Measurements from ENCODE around the gene ITGAL. TPM values are rescaled to one million over a fixed set of nuclear protein-coding genes. Genes with fewer than 3 reads are reported as not detected.
A peak's percentile ranks its signal among the peaks of the same experiment; 100 is the strongest.

The ITGAL gene
- total RNA-seq, 6 experiments from 2014 or later: 7.3 to 12.4 (median 10.2) TPM

DNA sequence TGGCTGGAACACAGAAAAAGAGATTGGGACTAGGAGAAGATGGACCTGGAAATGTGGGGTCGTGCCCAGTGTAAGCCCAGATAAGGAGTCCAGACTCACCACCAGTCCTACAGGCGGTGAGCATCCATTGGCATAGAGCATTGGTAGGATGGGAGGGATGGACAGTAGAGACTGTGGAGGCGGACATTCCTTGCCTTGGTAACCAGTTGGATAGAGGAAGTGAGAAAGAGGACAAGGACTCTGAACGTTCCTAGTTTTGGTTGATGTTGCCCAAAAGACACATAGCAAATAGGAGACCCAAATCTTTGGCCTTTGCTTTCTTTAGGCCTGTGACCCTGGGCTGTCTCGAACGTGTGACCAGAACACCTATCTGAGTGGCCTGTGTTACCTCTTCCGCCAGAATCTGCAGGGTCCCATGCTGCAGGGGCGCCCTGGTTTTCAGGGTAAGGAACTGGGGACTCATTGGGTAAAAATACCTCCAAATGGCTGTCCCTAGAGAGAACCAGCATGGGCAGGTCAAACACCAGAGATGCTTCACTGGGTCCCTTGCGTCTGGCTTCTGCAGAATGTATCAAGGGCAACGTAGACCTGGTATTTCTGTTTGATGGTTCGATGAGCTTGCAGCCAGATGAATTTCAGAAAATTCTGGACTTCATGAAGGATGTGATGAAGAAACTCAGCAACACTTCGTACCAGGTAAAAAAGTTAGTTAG is 6.4 kb downstream of the ITGAL start:
- H3K4me1 ChIP-seq: no peaks in the 10 kb centered on the region
- no peaks in the 10 kb centered on the region for H3K27me3 ChIP-seq
- ATAC-seq (no peak), DNase-seq (no peak)
- TF ChIP-seq, protein P1, sequence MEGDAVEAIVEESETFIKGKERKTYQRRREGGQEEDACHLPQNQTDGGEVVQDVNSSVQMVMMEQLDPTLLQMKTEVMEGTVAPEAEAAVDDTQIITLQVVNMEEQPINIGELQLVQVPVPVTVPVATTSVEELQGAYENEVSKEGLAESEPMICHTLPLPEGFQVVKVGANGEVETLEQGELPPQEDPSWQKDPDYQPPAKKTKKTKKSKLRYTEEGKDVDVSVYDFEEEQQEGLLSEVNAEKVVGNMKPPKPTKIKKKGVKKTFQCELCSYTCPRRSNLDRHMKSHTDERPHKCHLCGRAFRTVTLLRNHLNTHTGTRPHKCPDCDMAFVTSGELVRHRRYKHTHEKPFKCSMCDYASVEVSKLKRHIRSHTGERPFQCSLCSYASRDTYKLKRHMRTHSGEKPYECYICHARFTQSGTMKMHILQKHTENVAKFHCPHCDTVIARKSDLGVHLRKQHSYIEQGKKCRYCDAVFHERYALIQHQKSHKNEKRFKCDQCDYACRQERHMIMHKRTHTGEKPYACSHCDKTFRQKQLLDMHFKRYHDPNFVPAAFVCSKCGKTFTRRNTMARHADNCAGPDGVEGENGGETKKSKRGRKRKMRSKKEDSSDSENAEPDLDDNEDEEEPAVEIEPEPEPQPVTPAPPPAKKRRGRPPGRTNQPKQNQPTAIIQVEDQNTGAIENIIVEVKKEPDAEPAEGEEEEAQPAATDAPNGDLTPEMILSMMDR (IDR thresholded peaks at IDR 0.05): no peak
- TF ChIP-seq POLR2A (IDR thresholded peaks at IDR 0.05): no peak
- intact Hi-C loops (cut with DNase I): no loop called here
- no peak overlapping the region for H3K27ac ChIP-seq
- H3K36me3 ChIP-seq: no peaks in the 10 kb centered on the region
- no peak overlapping the region for H3K4me3 ChIP-seq
- no peaks in the 10 kb centered on the region for H3K9me3 ChIP-seq
- 85% methylated on average over 8 of the region's 12 CpGs for WGBS (ENCODE audit: insufficient coverage, low coverage, low lambda C conversion rate, missing lambda C conversion rate)

DNA sequence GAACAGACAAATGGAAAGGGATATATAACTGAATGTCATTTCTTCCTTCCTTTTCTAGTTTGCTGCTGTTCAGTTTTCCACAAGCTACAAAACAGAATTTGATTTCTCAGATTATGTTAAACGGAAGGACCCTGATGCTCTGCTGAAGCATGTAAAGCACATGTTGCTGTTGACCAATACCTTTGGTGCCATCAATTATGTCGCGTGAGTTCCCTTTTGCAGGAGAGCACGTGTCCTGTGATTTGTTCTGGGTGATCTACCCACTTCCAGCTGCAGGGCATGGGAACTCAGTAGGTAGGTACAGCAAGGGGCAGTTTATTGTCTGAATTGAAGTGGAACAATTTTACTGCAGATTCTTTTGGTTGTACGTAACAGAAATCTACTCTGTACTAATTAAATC is 8.8 kb downstream of the ITGAL start:
- intact Hi-C loops (cut with DNase I): no loop called here
- Histone ChIP-seq H3K36me3 (no peaks in the 10 kb centered on the region), H3K4me1 (no peaks in the 10 kb centered on the region), H3K27ac (no peak overlapping the region), H3K27me3 (no peaks in the 10 kb centered on the region), H3K4me3 (no peak overlapping the region), H3K9me3 (no peaks in the 10 kb centered on the region)
- DNase-seq (no peak), ATAC-seq (no peak)
- TF ChIP-seq, protein P1 (IDR thresholded peaks at IDR 0.05): no peak
- no peak for TF ChIP-seq POLR2A (IDR thresholded peaks at IDR 0.05)
- 83% methylated on average over 5 of the region's 5 CpGs for WGBS (ENCODE audit: insufficient coverage, low coverage, low lambda C conversion rate, missing lambda C conversion rate)

DNA sequence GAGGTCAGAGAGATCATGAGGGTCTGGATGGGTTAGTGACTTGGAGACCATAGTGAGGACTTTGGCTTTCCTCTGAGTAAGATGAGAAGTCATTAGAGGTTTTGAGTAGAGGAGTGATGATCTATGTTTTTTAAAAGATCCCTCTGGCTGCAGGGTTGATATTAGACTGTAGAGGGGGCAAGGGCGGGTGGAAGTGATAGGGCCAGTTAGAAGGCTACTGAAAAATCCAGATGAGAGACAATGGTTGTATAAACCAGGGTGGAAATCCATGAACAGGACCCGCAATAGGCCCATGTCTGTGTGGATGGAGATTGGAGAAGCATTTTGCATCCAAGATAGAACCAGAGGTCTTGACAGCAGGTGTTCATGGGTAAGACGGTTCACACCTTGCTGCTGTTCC is 9.8 kb downstream of the ITGAL start:
- H3K36me3 ChIP-seq: no peaks in the 10 kb centered on the region
- no peaks in the 10 kb centered on the region for H3K27me3 ChIP-seq
- TF ChIP-seq, protein P1 (IDR thresholded peaks at IDR 0.05): peak in 1 of 4 donors; percentile 8
- TF ChIP-seq POLR2A (IDR thresholded peaks at IDR 0.05): no peak
- peak in 1 of 4 donors; percentile 26 for ATAC-seq
- no peaks in the 10 kb centered on the region for H3K9me3 ChIP-seq
- WGBS (ENCODE audit: insufficient coverage, low coverage, low lambda C conversion rate, missing lambda C conversion rate): 100% methylated on average over 1 of the region's 3 CpGs
- no peaks in the 10 kb centered on the region for H3K4me1 ChIP-seq
- no peak overlapping the region for H3K4me3 ChIP-seq
- H3K27ac ChIP-seq: no peak overlapping the region
- intact Hi-C loops (cut with DNase I): no loop called here
- DNase-seq: no peak

DNA sequence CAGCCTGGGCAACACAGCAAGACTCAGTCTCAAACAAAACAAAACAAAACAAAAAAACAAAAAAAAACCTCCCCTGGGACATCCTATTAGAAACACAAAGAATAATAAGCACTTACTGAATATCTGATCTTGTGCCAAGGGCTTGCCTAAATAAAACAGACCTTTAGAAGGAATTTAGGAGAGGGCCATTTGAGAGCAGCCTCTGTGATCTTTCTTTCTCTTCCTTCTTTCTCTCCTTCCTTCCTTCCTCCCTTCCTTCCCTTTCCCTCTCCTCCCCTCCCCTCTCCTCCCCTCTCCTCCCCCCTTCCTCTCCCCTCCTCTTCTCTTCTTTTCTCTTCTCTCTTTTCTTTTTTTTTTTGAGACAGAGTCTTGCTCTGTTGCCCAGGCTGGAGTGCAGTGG is 12.3 kb downstream of the ITGAL start:
- no peak for DNase-seq
- no peak for ATAC-seq
- peaks cover 0 to 10% (median 5%) of the 10 kb centered on the region in 4 donors for H3K4me1 ChIP-seq
- no peaks in the 10 kb centered on the region for H3K27me3 ChIP-seq
- no peak overlapping the region for H3K27ac ChIP-seq
- H3K9me3 ChIP-seq: no peaks in the 10 kb centered on the region
- no peaks in the 10 kb centered on the region for H3K36me3 ChIP-seq
- intact Hi-C loops (cut with DNase I): no loop called here
- H3K4me3 ChIP-seq: no peak overlapping the region
- TF ChIP-seq, protein P1 (IDR thresholded peaks at IDR 0.05): no peak
- TF ChIP-seq POLR2A (IDR thresholded peaks at IDR 0.05): no peak
